ENCODE results near the gene APOB. TPM values are rescaled to one million over a fixed set of nuclear protein-coding genes. Genes with fewer than 3 reads are reported as not detected.

APOB gene
- total and polyA plus RNA-seq, 2 of the 13 experiments (the other 11 are each of a cell fraction or from before 2014, with no cell fraction given), result 1,569 to 2,515 TPM

DNA sequence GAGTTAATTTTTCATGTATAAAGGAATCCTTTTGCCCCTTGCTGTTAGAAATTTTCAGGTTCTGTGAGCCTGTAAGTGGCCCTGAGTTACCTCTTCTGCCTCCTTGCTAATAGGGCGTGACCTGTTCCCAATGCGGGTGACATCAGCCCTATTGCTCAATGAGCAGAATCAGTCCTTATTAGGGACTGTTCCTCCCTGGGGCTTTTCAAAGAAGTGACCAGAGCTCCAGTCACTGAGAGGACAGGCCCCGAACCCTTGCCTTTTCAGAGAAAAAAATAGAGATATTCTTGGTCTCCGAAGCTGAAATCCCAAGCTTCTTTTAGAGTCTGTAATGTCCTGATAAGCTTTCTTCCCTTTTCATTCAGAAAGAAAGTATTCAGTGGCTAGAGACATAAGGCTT is 8.2 kb upstream of the APOB start (continued):
- TF ChIP-seq, protein P1, sequence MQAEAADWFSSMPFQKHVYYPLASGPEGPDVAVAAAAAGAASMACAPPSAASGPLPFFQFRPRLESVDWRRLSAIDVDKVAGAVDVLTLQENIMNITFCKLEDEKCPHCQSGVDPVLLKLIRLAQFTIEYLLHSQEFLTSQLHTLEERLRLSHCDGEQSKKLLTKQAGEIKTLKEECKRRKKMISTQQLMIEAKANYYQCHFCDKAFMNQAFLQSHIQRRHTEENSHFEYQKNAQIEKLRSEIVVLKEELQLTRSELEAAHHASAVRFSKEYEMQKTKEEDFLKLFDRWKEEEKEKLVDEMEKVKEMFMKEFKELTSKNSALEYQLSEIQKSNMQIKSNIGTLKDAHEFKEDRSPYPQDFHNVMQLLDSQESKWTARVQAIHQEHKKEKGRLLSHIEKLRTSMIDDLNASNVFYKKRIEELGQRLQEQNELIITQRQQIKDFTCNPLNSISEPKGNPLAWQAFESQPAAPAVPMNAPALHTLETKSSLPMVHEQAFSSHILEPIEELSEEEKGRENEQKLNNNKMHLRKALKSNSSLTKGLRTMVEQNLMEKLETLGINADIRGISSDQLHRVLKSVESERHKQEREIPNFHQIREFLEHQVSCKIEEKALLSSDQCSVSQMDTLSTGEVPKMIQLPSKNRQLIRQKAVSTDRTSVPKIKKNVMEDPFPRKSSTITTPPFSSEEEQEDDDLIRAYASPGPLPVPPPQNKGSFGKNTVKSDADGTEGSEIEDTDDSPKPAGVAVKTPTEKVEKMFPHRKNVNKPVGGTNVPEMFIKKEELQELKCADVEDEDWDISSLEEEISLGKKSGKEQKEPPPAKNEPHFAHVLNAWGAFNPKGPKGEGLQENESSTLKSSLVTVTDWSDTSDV (CRISPR knock-in tag; IDR thresholded peaks at IDR 0.05), result no peak
- no peak for TF ChIP-seq ZNF3 (CRISPR knock-in tag; IDR thresholded peaks at IDR 0.05)
- TF ChIP-seq NR2F1 (CRISPR knock-in tag; IDR thresholded peaks at IDR 0.05), result peak; percentile 62 to 63
- TF ChIP-seq NRL (CRISPR knock-in tag; IDR thresholded peaks at IDR 0.05; ENCODE audit: borderline replicate concordance), result no peak
- no peak for TF ChIP-seq DMAP1 (CRISPR knock-in tag; IDR thresholded peaks at IDR 0.05)
- TF ChIP-seq TRIM24 (CRISPR knock-in tag; IDR thresholded peaks at IDR 0.05), result no peak
- no peak for TF ChIP-seq ZNF510 (CRISPR knock-in tag; IDR thresholded peaks at IDR 0.05; ENCODE audit: low read depth)
- TF ChIP-seq ZC3H13 (CRISPR knock-in tag; IDR thresholded peaks at IDR 0.05), result no peak
- TF ChIP-seq, protein P2, sequence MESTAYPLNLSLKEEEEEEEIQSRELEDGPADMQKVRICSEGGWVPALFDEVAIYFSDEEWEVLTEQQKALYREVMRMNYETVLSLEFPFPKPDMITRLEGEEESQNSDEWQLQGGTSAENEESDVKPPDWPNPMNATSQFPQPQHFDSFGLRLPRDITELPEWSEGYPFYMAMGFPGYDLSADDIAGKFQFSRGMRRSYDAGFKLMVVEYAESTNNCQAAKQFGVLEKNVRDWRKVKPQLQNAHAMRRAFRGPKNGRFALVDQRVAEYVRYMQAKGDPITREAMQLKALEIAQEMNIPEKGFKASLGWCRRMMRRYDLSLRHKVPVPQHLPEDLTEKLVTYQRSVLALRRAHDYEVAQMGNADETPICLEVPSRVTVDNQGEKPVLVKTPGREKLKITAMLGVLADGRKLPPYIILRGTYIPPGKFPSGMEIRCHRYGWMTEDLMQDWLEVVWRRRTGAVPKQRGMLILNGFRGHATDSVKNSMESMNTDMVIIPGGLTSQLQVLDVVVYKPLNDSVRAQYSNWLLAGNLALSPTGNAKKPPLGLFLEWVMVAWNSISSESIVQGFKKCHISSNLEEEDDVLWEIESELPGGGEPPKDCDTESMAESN (CRISPR knock-in tag; conservative IDR thresholded peaks at IDR 0.05), result 0 out of 2 replicates have a peak, but pooled peaks have one; percentile 19
- TF ChIP-seq ZNF180 (CRISPR knock-in tag; IDR thresholded peaks at IDR 0.05; ENCODE audit: borderline replicate concordance, low read depth), result no peak
- TF ChIP-seq, protein P3, sequence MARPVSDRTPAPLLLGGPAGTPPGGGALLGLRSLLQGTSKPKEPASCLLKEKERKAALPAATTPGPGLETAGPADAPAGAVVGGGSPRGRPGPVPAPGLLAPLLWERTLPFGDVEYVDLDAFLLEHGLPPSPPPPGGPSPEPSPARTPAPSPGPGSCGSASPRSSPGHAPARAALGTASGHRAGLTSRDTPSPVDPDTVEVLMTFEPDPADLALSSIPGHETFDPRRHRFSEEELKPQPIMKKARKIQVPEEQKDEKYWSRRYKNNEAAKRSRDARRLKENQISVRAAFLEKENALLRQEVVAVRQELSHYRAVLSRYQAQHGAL (CRISPR knock-in tag; IDR thresholded peaks at IDR 0.05; ENCODE audit: not compliant biosample characterization), result no peak
- no peak for TF ChIP-seq ZNF781 (CRISPR knock-in tag; IDR thresholded peaks at IDR 0.05; ENCODE audit: borderline replicate concordance, not compliant biosample characterization)
- TF ChIP-seq MATR3 (CRISPR knock-in tag; IDR thresholded peaks at IDR 0.05), result no peak
- TF ChIP-seq ZNF335 (CRISPR knock-in tag; IDR thresholded peaks at IDR 0.05), result no peak
- TF ChIP-seq, protein P4, sequence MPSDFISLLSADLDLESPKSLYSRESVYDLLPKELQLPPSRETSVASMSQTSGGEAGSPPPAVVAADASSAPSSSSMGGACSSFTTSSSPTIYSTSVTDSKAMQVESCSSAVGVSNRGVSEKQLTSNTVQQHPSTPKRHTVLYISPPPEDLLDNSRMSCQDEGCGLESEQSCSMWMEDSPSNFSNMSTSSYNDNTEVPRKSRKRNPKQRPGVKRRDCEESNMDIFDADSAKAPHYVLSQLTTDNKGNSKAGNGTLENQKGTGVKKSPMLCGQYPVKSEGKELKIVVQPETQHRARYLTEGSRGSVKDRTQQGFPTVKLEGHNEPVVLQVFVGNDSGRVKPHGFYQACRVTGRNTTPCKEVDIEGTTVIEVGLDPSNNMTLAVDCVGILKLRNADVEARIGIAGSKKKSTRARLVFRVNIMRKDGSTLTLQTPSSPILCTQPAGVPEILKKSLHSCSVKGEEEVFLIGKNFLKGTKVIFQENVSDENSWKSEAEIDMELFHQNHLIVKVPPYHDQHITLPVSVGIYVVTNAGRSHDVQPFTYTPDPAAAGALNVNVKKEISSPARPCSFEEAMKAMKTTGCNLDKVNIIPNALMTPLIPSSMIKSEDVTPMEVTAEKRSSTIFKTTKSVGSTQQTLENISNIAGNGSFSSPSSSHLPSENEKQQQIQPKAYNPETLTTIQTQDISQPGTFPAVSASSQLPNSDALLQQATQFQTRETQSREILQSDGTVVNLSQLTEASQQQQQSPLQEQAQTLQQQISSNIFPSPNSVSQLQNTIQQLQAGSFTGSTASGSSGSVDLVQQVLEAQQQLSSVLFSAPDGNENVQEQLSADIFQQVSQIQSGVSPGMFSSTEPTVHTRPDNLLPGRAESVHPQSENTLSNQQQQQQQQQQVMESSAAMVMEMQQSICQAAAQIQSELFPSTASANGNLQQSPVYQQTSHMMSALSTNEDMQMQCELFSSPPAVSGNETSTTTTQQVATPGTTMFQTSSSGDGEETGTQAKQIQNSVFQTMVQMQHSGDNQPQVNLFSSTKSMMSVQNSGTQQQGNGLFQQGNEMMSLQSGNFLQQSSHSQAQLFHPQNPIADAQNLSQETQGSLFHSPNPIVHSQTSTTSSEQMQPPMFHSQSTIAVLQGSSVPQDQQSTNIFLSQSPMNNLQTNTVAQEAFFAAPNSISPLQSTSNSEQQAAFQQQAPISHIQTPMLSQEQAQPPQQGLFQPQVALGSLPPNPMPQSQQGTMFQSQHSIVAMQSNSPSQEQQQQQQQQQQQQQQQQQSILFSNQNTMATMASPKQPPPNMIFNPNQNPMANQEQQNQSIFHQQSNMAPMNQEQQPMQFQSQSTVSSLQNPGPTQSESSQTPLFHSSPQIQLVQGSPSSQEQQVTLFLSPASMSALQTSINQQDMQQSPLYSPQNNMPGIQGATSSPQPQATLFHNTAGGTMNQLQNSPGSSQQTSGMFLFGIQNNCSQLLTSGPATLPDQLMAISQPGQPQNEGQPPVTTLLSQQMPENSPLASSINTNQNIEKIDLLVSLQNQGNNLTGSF (CRISPR knock-in tag; IDR thresholded peaks at IDR 0.05), result no peak
- no peak for TF ChIP-seq ZNF501 (CRISPR knock-in tag; IDR thresholded peaks at IDR 0.05)
- no peak for TF ChIP-seq ZNF33B (CRISPR knock-in tag; IDR thresholded peaks at IDR 0.05)
- no peak for TF ChIP-seq HNRNPUL1 (IDR thresholded peaks at IDR 0.05; ENCODE audit: low read depth, low read length)
- peak; percentile 20; the same call in 1 of the 2 replicates for TF ChIP-seq ZSCAN9 (CRISPR knock-in tag; IDR thresholded peaks at IDR 0.05; ENCODE audit: borderline replicate concordance)
- TF ChIP-seq KLF6 (CRISPR knock-in tag; IDR thresholded peaks at IDR 0.05), result 0 out of 2 replicates have a peak, but pooled peaks have one; percentile 28
- TF ChIP-seq, protein P5, sequence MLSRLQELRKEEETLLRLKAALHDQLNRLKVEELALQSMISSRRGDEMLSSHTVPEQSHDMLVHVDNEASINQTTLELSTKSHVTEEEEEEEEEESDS (CRISPR knock-in tag; IDR thresholded peaks at IDR 0.05; ENCODE audit: borderline replicate concordance), result no peak

Data from HepG2 (cell line).